H1 (cell line): Measurements from ENCODE around the gene TMEM79. TPM values are rescaled to one million over a fixed set of nuclear protein-coding genes. Genes with fewer than 3 reads are reported as not detected.

Experiments used
- CTCF ChIA-PET: fragments of 300-600 bp; sonication (Branson Sonifier 250); formaldehyde crosslinking; loops from one replicate; lab custom pipeline; 2021; ENCODE audit not compliant: partially characterized antibody; lab: Charles Lee
- POLR2A ChIA-PET: fragments of 300-600 bp; sonication (Branson Sonifier 250); formaldehyde crosslinking; loops from one replicate; lab custom pipeline; 2021; ENCODE audit warnings: inconsistent platforms; ENCODE audit not compliant: partially characterized antibody; lab: Charles Lee
- DNase-seq, 2 experiments: peaks; one replicate each; pipeline versions ENCODE4 v3.0.0 to v3.0.0-alpha.2; 2010 to 2022; ENCODE audit warnings: low spot score in 2 of 2, low read depth in 1 of 2, mixed read lengths in 1 of 2
- FAIRE-seq: peaks from 2 replicates; lab custom pipeline; 2011; peaks lifted over from hg19 to GRCh38; lab: Jason Lieb, UNC
- H2AFZ ChIP-seq: 2 replicates; pipeline ENCODE4 v1.8.1; 2012; ENCODE audit warnings: low read length, inconsistent platforms
- H2AK5ac ChIP-seq: 2 replicates; pipeline ENCODE4 v1.6.1; 2013; ENCODE audit warnings: low read depth, low read length
- H2BK120ac ChIP-seq: replicated peaks from 2 replicates; pipeline ENCODE3; 2013; ENCODE audit warnings: low read depth, low read length, inconsistent platforms
- H2BK12ac ChIP-seq: 2 replicates; pipeline ENCODE4 v1.6.1; 2013; ENCODE audit warnings: low read depth, low read length
- H2BK15ac ChIP-seq: 2 replicates; pipeline ENCODE4 v1.6.1; 2013; ENCODE audit warnings: low read length
- H2BK20ac ChIP-seq: 2 replicates; pipeline ENCODE4 v1.6.1; 2013; ENCODE audit warnings: low read length
- H2BK5ac ChIP-seq: 2 replicates; pipeline ENCODE4 v1.6.1; 2013; ENCODE audit warnings: low read depth, low read length
- H3K14ac ChIP-seq: 2 replicates; pipeline ENCODE4 v1.6.1; 2013; ENCODE audit warnings: inconsistent platforms; ENCODE audit not compliant: insufficient read length
- H3K18ac ChIP-seq: 2 replicates; pipeline ENCODE4 v1.6.1; 2013; ENCODE audit warnings: low read length; ENCODE audit errors: extremely low read depth
- H3K23ac ChIP-seq: 2 replicates; pipeline ENCODE4 v1.6.1; 2013; ENCODE audit warnings: inconsistent platforms; ENCODE audit not compliant: insufficient read length
- H3K23me2 ChIP-seq: 2 replicates; pipeline ENCODE4 v1.6.1; 2013; ENCODE audit warnings: low read depth, low read length
- H3K27ac ChIP-seq: 2 replicates; pipeline ENCODE4 v1.6.1; 2011; ENCODE audit warnings: low read depth, low read length, inconsistent platforms
- H3K27me3 ChIP-seq, 4 experiments: replicated peaks in 1 of 4; 1 replicate in 1 of 4; 2 replicates in 3 of 4; pipeline versions ENCODE4 v1.6.1 to v1.8.1; 2011 to 2013; ENCODE audit warnings: low read length in 3 of 4, mild to moderate bottlenecking in 3 of 4, inconsistent platforms in 2 of 4, mixed read lengths in 2 of 4, moderate library complexity in 1 of 4; ENCODE audit not compliant: control insufficient read depth in 3 of 4, insufficient read depth in 3 of 4; ENCODE audit errors: extremely low read depth in 1 of 4
- H3K36me3 ChIP-seq, 4 experiments: 2 replicates each; pipeline versions ENCODE4 v1.6.1 to v1.8.1; 2011 to 2013; ENCODE audit warnings: mild to moderate bottlenecking in 4 of 4, low read length in 3 of 4, moderate library complexity in 2 of 4, control low read depth in 1 of 4, inconsistent platforms in 1 of 4; ENCODE audit not compliant: insufficient read depth in 4 of 4, control insufficient read depth in 2 of 4
- H3K4ac ChIP-seq: replicated peaks from 2 replicates; pipeline ENCODE3; 2013; ENCODE audit warnings: low read length, low read depth, mixed read lengths, inconsistent platforms; ENCODE audit not compliant: insufficient read length
- H3K4me1 ChIP-seq, 4 experiments: replicated peaks in 1 of 4; 1 replicate in 1 of 4; 2 replicates in 3 of 4; pipeline versions ENCODE4 v1.6.1 to v1.8.1; 2011 to 2013; ENCODE audit warnings: low read length in 3 of 4, inconsistent platforms in 2 of 4, mixed read lengths in 1 of 4; ENCODE audit not compliant: insufficient read depth in 4 of 4, control insufficient read depth in 3 of 4
- H3K4me2 ChIP-seq, 2 experiments: 2 replicates each; pipeline versions ENCODE4 v1.6.1 to v1.8.1; 2011 to 2013; ENCODE audit warnings: low read depth in 2 of 2, low read length in 2 of 2, control low read depth in 1 of 2, inconsistent platforms in 1 of 2, mild to moderate bottlenecking in 1 of 2; ENCODE audit not compliant: insufficient read depth in 1 of 2
- H3K4me3 ChIP-seq, 4 experiments: fragments of 200-600, 300-600 bp in 1 of 4; sonication (generic), shearing (Covaris generic), sonication (Bioruptor Twin) in 1 of 4; 2 replicates each; pipeline versions ENCODE4 v1.5.1 to v1.8.1; 2011 to 2016; ENCODE audit warnings: low read length in 4 of 4, low read depth in 3 of 4, control low read depth in 2 of 4, inconsistent platforms in 2 of 4, mild to moderate bottlenecking in 2 of 4, mixed read lengths in 1 of 4, moderate library complexity in 1 of 4; ENCODE audit not compliant: insufficient read depth in 2 of 4; ENCODE audit errors: extremely low read depth in 1 of 4
- H3K56ac ChIP-seq: replicated peaks from 2 replicates; pipeline ENCODE3; 2013; ENCODE audit warnings: low read depth, mild to moderate bottlenecking, mixed read lengths, low read length, inconsistent platforms; ENCODE audit not compliant: insufficient read length
- H3K79me1 ChIP-seq: 2 replicates; pipeline ENCODE4 v1.6.1; 2013; ENCODE audit warnings: low read depth, low read length, control low read depth
- H3K79me2 ChIP-seq, 2 experiments: 2 replicates each; pipeline versions ENCODE4 v1.6.1 to v1.8.1; 2012 to 2013; ENCODE audit warnings: low read length in 2 of 2, mild to moderate bottlenecking in 2 of 2, inconsistent platforms in 1 of 2; ENCODE audit not compliant: insufficient read depth in 2 of 2, control insufficient read depth in 1 of 2
- H3K9ac ChIP-seq, 4 experiments: replicated peaks in 1 of 4; 1 replicate in 1 of 4; 2 replicates in 3 of 4; pipeline versions ENCODE4 v1.6.1 to v1.8.1; 2011 to 2013; ENCODE audit warnings: low read depth in 3 of 4, low read length in 3 of 4, control low read depth in 2 of 4, mild to moderate bottlenecking in 2 of 4, moderate library complexity in 2 of 4, inconsistent platforms in 1 of 4; ENCODE audit errors: extremely low read depth in 1 of 4
- H3K9me3 ChIP-seq, 2 experiments: 2 replicates each; pipeline versions ENCODE4 v1.6.1 to v1.8.1; 2012 to 2013; ENCODE audit warnings: mild to moderate bottlenecking in 2 of 2, moderate library complexity in 2 of 2, control low read depth in 1 of 2, inconsistent platforms in 1 of 2, low read depth in 1 of 2, low read length in 1 of 2, mixed read lengths in 1 of 2; ENCODE audit not compliant: insufficient read depth in 2 of 2
- H4K20me1 ChIP-seq, 2 experiments: replicated peaks in 1 of 2; 2 replicates each; pipeline versions ENCODE3 to v1.8.1; 2011 to 2013; ENCODE audit warnings: inconsistent platforms in 2 of 2, low read length in 2 of 2, mild to moderate bottlenecking in 1 of 2; ENCODE audit not compliant: insufficient read depth in 2 of 2, control insufficient read depth in 1 of 2
- H4K5ac ChIP-seq: 2 replicates; pipeline ENCODE4 v1.6.1; 2013; ENCODE audit warnings: low read length, low read depth, mixed read lengths, inconsistent platforms; ENCODE audit not compliant: insufficient read length
- H4K8ac ChIP-seq: 2 replicates; pipeline ENCODE4 v1.8.0; 2013; ENCODE audit warnings: mild to moderate bottlenecking, moderate library complexity, low read length, inconsistent platforms; ENCODE audit not compliant: insufficient read depth; ENCODE audit errors: extremely low read depth
- H4K91ac ChIP-seq: replicated peaks from 2 replicates; pipeline ENCODE3; 2013; ENCODE audit warnings: low read length, mixed read lengths, inconsistent platforms; ENCODE audit not compliant: insufficient read length
- BACH1 ChIP-seq: IDR thresholded peaks from 2 replicates; pipeline ENCODE4 v1.6.1; 2012; ENCODE audit warnings: low read length, improper control_type of control experiment
- CEBPB ChIP-seq: IDR thresholded peaks from 2 replicates; pipeline ENCODE4 v1.6.1; 2012; ENCODE audit warnings: low read depth, low read length
- EZH2 ChIP-seq: fragments of 200-600 bp; sonication (generic); IDR thresholded peaks from 2 replicates; pipeline ENCODE4 v1.7.1; 2012; ENCODE audit warnings: low read depth, mild to moderate bottlenecking, moderate library complexity, low read length, inconsistent platforms; ENCODE audit not compliant: severe bottlenecking
- HDAC6 ChIP-seq: IDR thresholded peaks from one replicate; pipeline ENCODE4 v1.7.1; 2012; ENCODE audit warnings: low read depth, mild to moderate bottlenecking, inconsistent platforms, low read length, moderate library complexity
- KDM5A ChIP-seq: fragments of 200-600 bp; IDR thresholded peaks from 2 replicates; pipeline ENCODE4 v1.7.1; 2012; ENCODE audit warnings: mild to moderate bottlenecking, low read length, inconsistent platforms, mixed read lengths
- MAFK ChIP-seq: IDR thresholded peaks from 2 replicates; pipeline ENCODE4 v1.6.1; 2012; ENCODE audit warnings: low read depth, mild to moderate bottlenecking, improper control_type of control experiment, low read length
- PHF8 ChIP-seq: fragments of 200-600 bp; sonication (generic); conservative IDR thresholded peaks from 2 replicates; pipeline ENCODE4 v1.7.1; 2012; ENCODE audit warnings: low read depth, mild to moderate bottlenecking, inconsistent platforms, low read length, moderate library complexity
- RNF2 ChIP-seq: fragments of 200-900, 300-1000 bp; sonication (generic); IDR thresholded peaks from 2 replicates; pipeline ENCODE4 v1.7.1; 2016; ENCODE audit warnings: borderline replicate concordance, low read depth, mild to moderate bottlenecking, antibody characterized with exemption, low read length; ENCODE audit not compliant: poor library complexity, severe bottlenecking; ENCODE audit errors: missing control alignments
- SIX5 ChIP-seq: IDR thresholded peaks from 2 replicates; pipeline ENCODE4 v1.6.1; 2011; ENCODE audit warnings: mild to moderate bottlenecking, low read depth, low read length
- TAF7 ChIP-seq: optimal IDR thresholded peaks from 2 replicates; pipeline ENCODE3; 2011; ENCODE audit warnings: low read depth, mild to moderate bottlenecking, inconsistent platforms, low read length, moderate library complexity, borderline replicate concordance
- TBP ChIP-seq: IDR thresholded peaks from 2 replicates; pipeline ENCODE4 v1.6.1; 2011; ENCODE audit warnings: low read depth, low read length, improper control_type of control experiment
- USF2 ChIP-seq: IDR thresholded peaks from 2 replicates; pipeline ENCODE4 v1.6.1; 2011; ENCODE audit warnings: low read length, improper control_type of control experiment
- ZNF274 ChIP-seq: IDR thresholded peaks from 2 replicates; pipeline ENCODE4 v1.7.0; 2012; ENCODE audit warnings: low read length, borderline replicate concordance; ENCODE audit errors: extremely low read depth
- WGBS, 2 experiments: shearing (Covaris generic) in 1 of 2; methylation state at CpG; one replicate each; pipeline versions ENCODE4 v1.1.6 to v1.1.7; 2013 to 2015; ENCODE audit warnings: low lambda C conversion rate in 2 of 2, mixed read lengths in 2 of 2, inconsistent platforms in 1 of 2, low coverage in 1 of 2, missing lambda C conversion rate in 1 of 2; ENCODE audit not compliant: insufficient replicate concordance in 2 of 2, insufficient coverage in 1 of 2, insufficient read length in 1 of 2; ENCODE audit errors: extremely low coverage in 1 of 2, missing lambda C conversion rate in 1 of 2; 5-methylcytosine and 5-hydroxymethylcytosine counted together
- polyA plus RNA-seq, 7 experiments: library from polyadenylated mRNA; depleted of rRNA in 3 of 7; stranded (reverse) in 5 of 7; unstranded in 2 of 7; fragments of >200 nt in 5 of 7; fragments of 200-250 nt in 2 of 7; gene quantifications; 1 replicate in 5 of 7; 2 replicates in 1 of 7; 4 replicates in 1 of 7; pipeline versions ENCODE4 v1.2.1 to v1.2.3, GENCODE V29; 2011 to 2013; ENCODE audit warnings: missing spikeins in 2 of 7, mixed read lengths in 2 of 7
- total RNA-seq: library from RNA; stranded (reverse); fragmentation: NEBNext Ultra II Directional; extraction: Animal tissue kit (Norgen Biotek cat#: 25700); gene quantifications from 2 replicates; pipeline ENCODE4 v1.2.1, GENCODE V29; 2021

TMEM79 gene
- total and polyA plus RNA-seq, 2 of the 8 experiments (the other 6 are each of a cell fraction or from before 2014, with no cell fraction given) = 2.1 to 2.3 TPM

GRCh38 chr1:156285437-156285836, 1.3 kb downstream of the TMEM79 start:
- Histone ChIP-seq H3K27ac (no peak overlapping the region), H3K4me3 (no peak overlapping the region), H3K27me3 (no peaks in the 10 kb centered on the region), H3K9ac (no peak overlapping the region), H3K23ac (no peak overlapping the region), H3K9me3 (no peaks in the 10 kb centered on the region), H2AK5ac (no peak overlapping the region), H4K20me1 (peaks cover 0 to 5% of the 10 kb centered on the region in 2 experiments), H2BK12ac (no peak overlapping the region), H2BK5ac (no peak overlapping the region), H3K4ac (no peak overlapping the region), H3K18ac (no peak overlapping the region), H3K4me1 (peaks cover 0 to 10% (median 3%) of the 10 kb centered on the region in 4 experiments; a peak in 2 of 7 replicates), H3K36me3 (no peaks in the 10 kb centered on the region), H2BK15ac (no peak overlapping the region), H3K79me2 (peaks cover 12 to 18% of the 10 kb centered on the region in 2 experiments), H2BK20ac (no peak overlapping the region), H2AFZ (no peak overlapping the region), H4K91ac (no peak overlapping the region), H3K14ac (no peak overlapping the region), H4K8ac (peak overlapping the region; percentile 53; the same call in 1 of the 2 replicates), H4K5ac (no peak overlapping the region), H3K56ac (no peak overlapping the region), H3K23me2 (peaks cover 13% of the 10 kb centered on the region), H2BK120ac (no peak overlapping the region), H3K79me1 (0 out of 2 replicates have a peak, but pooled peaks cover 3% of the 10 kb centered on the region), H3K4me2 (no peak overlapping the region)
- ChIA-PET CTCF (interaction anchor here (0.7 to 0.9 kb wide), 3 partner anchors 35 to 170 kb away, joined by 3 to 5 read pairs (median 3); no protein-coding TSS in a partner anchor), POLR2A (interaction anchor here (0.6 to 17.4 kb wide), 7 partner anchors 16 to 364 kb away, joined by 3 to 221 read pairs (median 3); partner anchors contain the start of genes BGLAP, GLMP, PAQR6 and PMF1)
- no peak for DNase-seq
- FAIRE-seq = no peak
- WGBS, 2 experiments = 89% methylated on average over 21 of the region's 21 CpGs; no CpG with 5 or more reads in 1 of the 2 experiments
- TF ChIP-seq EZH2 = no peak
- TF ChIP-seq SIX5 = no peak
- no peak for TF ChIP-seq RNF2
- no peak for TF ChIP-seq ZNF274
- TF ChIP-seq CEBPB = no peak
- TF ChIP-seq TBP = no peak
- TF ChIP-seq KDM5A = no peak
- TF ChIP-seq HDAC6 = no peak
- TF ChIP-seq TAF7 = no peak
- TF ChIP-seq MAFK = no peak
- no peak for TF ChIP-seq PHF8
- no peak for TF ChIP-seq BACH1
- no peak for TF ChIP-seq USF2
